ENCODE data around the gene MICAL3.
A peak's percentile ranks its signal among the peaks of the same experiment; 100 is the strongest.

DNA sequence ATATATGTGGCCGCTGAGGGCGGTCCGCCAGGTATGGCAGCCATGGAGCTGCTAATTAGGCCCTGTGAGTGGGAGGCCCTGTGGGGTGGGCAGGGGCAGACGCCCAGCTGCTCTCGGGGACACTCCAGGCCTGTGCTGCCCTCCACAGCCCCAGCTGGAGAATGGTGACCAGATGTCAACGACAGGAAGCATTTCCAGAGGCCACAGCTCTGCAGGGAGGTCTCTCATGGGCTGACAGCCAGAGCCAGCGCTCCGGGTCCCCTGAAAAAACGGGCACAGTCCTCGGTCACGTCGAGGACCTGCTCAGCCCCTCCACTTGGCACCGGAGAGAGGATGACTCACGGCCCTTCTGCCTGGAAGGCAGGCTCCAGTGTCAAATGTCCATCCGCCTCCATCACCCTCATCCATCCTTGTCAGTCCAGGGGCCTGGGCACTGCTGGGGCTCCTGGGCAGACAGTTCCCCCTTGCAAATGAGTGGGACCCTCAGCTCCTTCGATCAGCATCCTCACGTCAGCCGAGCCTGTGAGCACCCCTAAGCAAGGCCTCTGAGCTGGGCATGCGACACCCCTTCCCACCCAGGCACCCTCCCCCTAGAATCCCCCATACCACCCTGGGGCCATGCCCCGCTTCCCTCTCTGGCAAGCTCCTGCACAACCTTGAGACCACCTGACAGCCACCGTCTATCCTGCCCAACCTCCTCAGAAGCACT lies 252.0 kb downstream of the MICAL3 start:
- TF ChIP-seq, protein P1, sequence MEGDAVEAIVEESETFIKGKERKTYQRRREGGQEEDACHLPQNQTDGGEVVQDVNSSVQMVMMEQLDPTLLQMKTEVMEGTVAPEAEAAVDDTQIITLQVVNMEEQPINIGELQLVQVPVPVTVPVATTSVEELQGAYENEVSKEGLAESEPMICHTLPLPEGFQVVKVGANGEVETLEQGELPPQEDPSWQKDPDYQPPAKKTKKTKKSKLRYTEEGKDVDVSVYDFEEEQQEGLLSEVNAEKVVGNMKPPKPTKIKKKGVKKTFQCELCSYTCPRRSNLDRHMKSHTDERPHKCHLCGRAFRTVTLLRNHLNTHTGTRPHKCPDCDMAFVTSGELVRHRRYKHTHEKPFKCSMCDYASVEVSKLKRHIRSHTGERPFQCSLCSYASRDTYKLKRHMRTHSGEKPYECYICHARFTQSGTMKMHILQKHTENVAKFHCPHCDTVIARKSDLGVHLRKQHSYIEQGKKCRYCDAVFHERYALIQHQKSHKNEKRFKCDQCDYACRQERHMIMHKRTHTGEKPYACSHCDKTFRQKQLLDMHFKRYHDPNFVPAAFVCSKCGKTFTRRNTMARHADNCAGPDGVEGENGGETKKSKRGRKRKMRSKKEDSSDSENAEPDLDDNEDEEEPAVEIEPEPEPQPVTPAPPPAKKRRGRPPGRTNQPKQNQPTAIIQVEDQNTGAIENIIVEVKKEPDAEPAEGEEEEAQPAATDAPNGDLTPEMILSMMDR (IDR thresholded peaks at IDR 0.05; ENCODE audit: low read depth, low read length), result peak; percentile 12; the same call in 1 of the 2 replicates
- no peak for TF ChIP-seq EZH2phosphoT487 (IDR thresholded peaks at IDR 0.05; ENCODE audit: low read depth)

Data from OCI-LY3 (cell line).